WI38 (cell line): ENCODE measurements around the gene RNPEPL1.

Source experiments
- H3K4me3 ChIP-seq: 2 replicates; pipeline ENCODE4 v1.5.1; 2011; ENCODE audit warnings: low read depth, mild to moderate bottlenecking, control low read depth, low read length
- CTCF ChIP-seq: IDR thresholded peaks from 2 replicates; pipeline ENCODE4 v1.5.1; 2012; ENCODE audit warnings: low read depth, mild to moderate bottlenecking, control low read depth, low read length

The RNPEPL1 gene

DNA sequence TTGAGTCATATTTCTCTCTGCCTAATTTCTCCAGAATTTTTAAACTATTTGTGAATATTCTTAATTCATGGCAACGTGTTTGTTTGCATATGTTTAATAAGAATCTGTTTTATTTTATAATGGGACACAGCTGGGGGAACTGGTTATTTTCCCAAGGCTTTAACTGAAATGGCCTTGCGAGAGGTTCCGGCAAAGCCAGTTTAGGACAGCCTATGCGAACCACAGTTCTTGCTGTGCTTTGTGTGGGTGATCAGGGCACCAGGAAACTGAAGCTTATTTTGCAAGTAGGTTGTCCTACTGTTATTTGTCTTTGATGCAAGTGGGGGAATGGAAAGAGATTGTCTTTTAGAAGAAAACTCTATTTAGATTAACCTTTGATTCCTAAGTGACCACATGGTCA is 17.0 kb upstream of the RNPEPL1 start:
- no peak overlapping the region for H3K4me3 ChIP-seq
- no peak for TF ChIP-seq CTCF

- H3K4me3 ChIP-seq: no peak overlapping the region
- no peak for TF ChIP-seq CTCF
These were observed 16.5 kb upstream of the RNPEPL1 start for GRCh38 chr2:240551811-240552210.

GRCh38 chr2:240553956-240554480 is 14.3 kb upstream of the RNPEPL1 start:
- no peak overlapping the region for H3K4me3 ChIP-seq
- no peak for TF ChIP-seq CTCF

GRCh38 chr2:240554767-240555493 is 13.4 kb upstream of the RNPEPL1 start:
- H3K4me3 ChIP-seq: no peak overlapping the region
- TF ChIP-seq CTCF: no peak

GRCh38 chr2:240555541-240556250 is 12.6 kb upstream of the RNPEPL1 start:
- no peak overlapping the region for H3K4me3 ChIP-seq
- TF ChIP-seq CTCF: no peak

DNA sequence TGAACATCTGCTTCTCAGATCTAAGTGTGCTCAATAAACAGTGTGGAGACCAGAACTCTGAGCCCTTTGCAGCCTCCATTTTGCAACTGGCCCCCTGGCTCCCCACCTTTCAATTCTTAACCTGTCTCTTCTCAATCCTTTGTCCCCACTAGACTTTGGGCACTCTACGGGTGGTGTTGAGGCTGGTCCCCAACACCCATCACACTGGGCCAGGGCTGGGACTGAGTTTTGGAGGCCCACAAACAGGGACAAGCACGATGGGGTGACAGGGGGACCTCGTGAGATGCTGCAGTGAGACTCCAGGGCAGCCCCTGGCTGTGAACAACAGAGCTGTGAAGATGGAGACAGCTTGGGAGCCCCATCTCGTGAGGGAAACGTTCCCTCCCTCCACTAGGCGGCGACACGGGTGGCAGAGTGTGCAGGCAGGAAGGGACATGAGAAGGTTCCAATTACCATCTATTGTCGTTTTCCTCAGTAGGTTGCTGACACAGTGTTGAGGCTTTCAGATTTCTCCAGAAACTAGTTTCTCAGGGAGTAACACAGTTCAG is 11.7 kb upstream of the RNPEPL1 start:
- peak; percentile 42 for TF ChIP-seq CTCF
- no peak overlapping the region for H3K4me3 ChIP-seq

GRCh38 chr2:240557101-240557751 is 11.1 kb upstream of the RNPEPL1 start:
- TF ChIP-seq CTCF: no peak
- peak overlapping the region; percentile 40 for H3K4me3 ChIP-seq
